DMS114 treated with DMSO at 0.1 percent for 48 hours (cell line): ENCODE data around the gene XPOT.
A peak's percentile ranks its signal among the peaks of the same experiment; 100 is the strongest.

Source experiments
- DNase-seq: peaks from one replicate; lab custom pipeline; 2025; ENCODE audit not compliant: unreplicated experiment; lab: John Stamatoyannopoulos, UW

The XPOT gene

GRCh38 chr12:64419696-64420095, 15.5 kb downstream of the XPOT start:
- DNase-seq = no peak

GRCh38 chr12:64427988-64428387, 23.8 kb downstream of the XPOT start:
- DNase-seq = no peak

GRCh38 chr12:64428956-64429355, 24.8 kb downstream of the XPOT start:
- DNase-seq = no peak

GRCh38 chr12:64430886-64431285, 26.7 kb downstream of the XPOT start:
- DNase-seq = no peak

- DNase-seq = no peak
Observed at GRCh38 chr12:64431791-64432190, 27.6 kb downstream of the XPOT start.

- no peak for DNase-seq
Observed at GRCh38 chr12:64433915-64434314, 29.7 kb downstream of the XPOT start.

- no peak for DNase-seq
Observed at GRCh38 chr12:64440100-64440499, 35.9 kb downstream of the XPOT start.

GRCh38 chr12:64445490-64445889, 41.3 kb downstream of the XPOT start:
- no peak for DNase-seq

GRCh38 chr12:64446295-64446694, 42.1 kb downstream of the XPOT start:
- DNase-seq = no peak

GRCh38 chr12:64450057-64450640, 46.0 kb downstream of the XPOT start:
- no peak for DNase-seq

GRCh38 chr12:64450711-64451486, 46.7 kb downstream of the XPOT start:
- peak; percentile 35 for DNase-seq

GRCh38 chr12:64451687-64452558, 47.7 kb downstream of the XPOT start, which contains the start of gene TBK1:
TBK1 (plus strand) TSS chr12:64452120; CDS start chr12:64455871, 3,751 bp downstream.
- DNase-seq = peak; percentile 78

GRCh38 chr12:64452559-64453329, 48.6 kb downstream of the XPOT start:
- DNase-seq = peak; percentile 47

- DNase-seq = no peak
Observed at GRCh38 chr12:64455506-64455905, 51.3 kb downstream of the XPOT start.

- DNase-seq = no peak
Observed at GRCh38 chr12:64456119-64456518, 51.9 kb downstream of the XPOT start.

GRCh38 chr12:64457032-64457431, 52.8 kb downstream of the XPOT start:
- DNase-seq = no peak

GRCh38 chr12:64457466-64457865, 53.3 kb downstream of the XPOT start:
- no peak for DNase-seq

GRCh38 chr12:64457923-64458322, 53.7 kb downstream of the XPOT start:
- DNase-seq = no peak

- DNase-seq = no peak
Observed at GRCh38 chr12:64459394-64459891, 55.3 kb downstream of the XPOT start.

- DNase-seq = no peak
Observed at GRCh38 chr12:64461634-64462414, 57.6 kb downstream of the XPOT start.
